Spleen (tissue), 7 donors: ENCODE measurements around the gene AADAC.

Experiments used
- CTCF ChIP-seq, 11 experiments: fragments of 200-600 bp in 7 of 11; fragments of 450-650 bp in 4 of 11; sonication (generic) in 4 of 11; IDR thresholded peaks in 8 of 11; conservative IDR thresholded peaks in 3 of 11; 1 replicate in 7 of 11; 2 replicates in 4 of 11; pipeline versions ENCODE4 v1.4.0 to v1.8.0; 2016 to 2021; ENCODE audit warnings: antibody characterized with exemption in 11 of 11, inconsistent platforms in 4 of 11, mild to moderate bottlenecking in 1 of 11
- POLR2A ChIP-seq, 3 donors: fragments of 450-650 bp; IDR thresholded peaks; one replicate each; pipeline ENCODE4 v1.5.1; 2017; ENCODE audit warnings: antibody characterized with exemption in 3 of 3, mild to moderate bottlenecking in 1 of 3
- POLR2AphosphoS5 ChIP-seq, 3 donors: sonication (generic); formaldehyde crosslinking; IDR thresholded peaks; one replicate each; pipeline ENCODE4 v1.5.1; 2017; ENCODE audit warnings: antibody characterized with exemption in 3 of 3
- donor health status: DM: no; HTN: no; CAD: no; lungs with moderate emphysema.
- donor health status: DM: no; HTN: no; CAD: no.
- donor health status: DM: no; HTN: no; CAD: no.

- TF ChIP-seq CTCF (IDR thresholded peaks at IDR 0.05 in 8 of 11, conservative IDR thresholded peaks at IDR 0.05 in 3 of 11) (no peak), POLR2AphosphoS5 (IDR thresholded peaks at IDR 0.05) (no peak), POLR2A (IDR thresholded peaks at IDR 0.05) (no peak)
These were observed 41.0 kb upstream of the AADAC start for GRCh38 chr3:151772825-151773480.
